UCSD-AML1 (cell line): Measurements from ENCODE around the gene RGS18.
"Not testable (repeated sequence)": the region's sequence is repeated elsewhere in the genome, so short reads cannot be mapped to it uniquely, and the experiment has no call there.

ENCODE experiments used
- DNase-seq: peaks from one replicate; lab custom pipeline; 2025; ENCODE audit not compliant: unreplicated experiment; lab: John Stamatoyannopoulos, UW

Gene RGS18

DNA sequence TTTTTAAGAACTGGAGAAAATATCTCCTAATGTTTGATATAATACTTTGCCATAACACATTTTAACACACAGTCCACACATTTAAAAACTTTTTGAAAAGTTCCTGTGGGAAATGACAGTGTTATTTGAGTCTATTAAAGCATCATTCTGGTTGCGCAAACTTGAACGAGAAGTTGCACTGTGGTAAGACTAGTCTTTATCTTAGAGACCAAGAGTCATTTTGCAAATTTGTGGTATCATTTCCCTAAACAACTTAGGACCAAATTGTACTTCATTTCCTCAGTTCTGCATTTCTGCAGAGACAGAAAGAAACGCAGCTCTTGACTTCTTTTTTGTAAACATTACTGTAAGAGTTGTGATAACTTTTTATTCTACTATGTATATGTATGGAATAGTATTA lies at the start of gene RGS18:
TSS of gene RGS18 (plus strand) at position 282 of the 400 bp plus-strand sequence. CDS start 176 bp downstream, outside the sequence.
- peak; percentile 11 for DNase-seq

GRCh38 chr1:192109576-192109975 lies 48.7 kb upstream of the RGS18 start:
- no peak for DNase-seq

DNA sequence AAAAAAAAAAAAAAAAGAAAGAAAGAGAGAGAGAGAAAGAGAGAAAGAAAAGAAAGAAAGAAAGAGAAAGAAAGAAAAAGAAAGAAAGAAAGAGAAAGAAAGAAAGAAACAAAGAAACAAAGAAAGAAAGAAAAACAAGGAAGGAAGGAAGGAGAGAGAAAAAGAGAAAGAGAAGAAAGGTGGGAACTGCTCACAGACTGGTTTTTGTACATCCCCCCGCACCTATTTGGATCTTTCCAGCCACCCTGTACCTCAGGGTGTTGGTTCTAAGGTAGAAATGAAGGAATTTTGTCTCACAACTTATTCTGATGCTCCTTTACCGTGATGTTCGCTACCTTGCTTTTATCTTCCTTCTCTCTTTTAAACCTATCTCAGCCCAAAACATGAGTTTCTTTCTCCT lies 43.3 kb upstream of the RGS18 start:
- no peak for DNase-seq

GRCh38 chr1:192118881-192119405 lies 39.3 kb upstream of the RGS18 start:
- no peak for DNase-seq

DNA sequence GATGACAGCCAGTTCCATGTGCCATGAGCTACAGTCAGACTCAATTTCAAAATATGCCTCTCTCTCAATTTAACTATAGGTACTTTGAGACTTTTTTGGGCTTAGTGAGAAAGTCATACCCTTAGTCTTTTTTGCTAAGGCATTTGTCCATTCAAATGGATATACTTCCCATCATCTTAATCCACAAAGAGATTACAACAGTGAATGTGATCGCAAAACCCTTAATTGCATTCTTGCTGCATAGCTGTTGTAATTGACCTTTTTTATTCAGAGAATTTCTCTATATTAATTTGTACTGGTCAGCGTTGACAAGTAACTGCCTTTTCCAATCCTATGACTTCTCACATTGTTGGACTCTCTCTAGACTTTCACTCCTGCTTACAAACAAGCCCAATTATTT lies 38.6 kb upstream of the RGS18 start:
- DNase-seq, result no peak

DNA sequence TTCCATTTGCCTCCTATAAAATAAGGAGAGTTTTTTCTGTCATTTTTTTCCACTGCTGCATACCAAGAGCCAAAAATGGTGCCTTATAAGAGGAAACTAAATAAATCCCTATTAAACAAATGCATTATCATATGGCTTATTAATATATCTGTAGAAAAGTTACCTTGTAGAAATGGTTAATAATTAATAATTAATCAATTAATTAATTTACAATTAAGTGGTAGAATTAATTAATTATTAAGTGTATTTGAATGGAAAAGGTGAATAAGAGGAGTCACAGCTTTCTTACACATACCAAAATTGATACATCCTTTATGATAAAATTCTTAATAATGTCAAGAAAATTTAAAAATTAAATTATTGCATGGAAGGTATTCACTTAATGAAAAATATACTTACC lies 35.6 kb upstream of the RGS18 start:
- DNase-seq, result no peak

DNA sequence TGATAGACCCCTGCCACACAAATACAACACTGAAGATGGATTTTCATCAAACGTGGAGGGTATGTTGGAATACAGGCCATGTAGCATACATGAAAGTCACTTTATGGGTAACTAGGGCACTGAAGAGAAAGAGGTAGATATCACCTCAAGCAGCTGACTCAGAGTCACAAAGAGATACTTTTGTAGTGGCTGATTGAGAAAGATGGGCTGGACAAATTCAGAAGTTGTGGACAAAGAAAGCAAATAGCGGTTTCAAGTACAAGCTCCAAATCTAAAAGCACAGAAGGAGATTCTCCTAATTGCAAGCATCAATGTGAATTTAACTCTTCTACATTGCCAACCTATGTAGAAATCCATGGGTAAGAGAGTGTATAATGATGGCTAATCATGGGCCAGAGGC lies 35.0 kb upstream of the RGS18 start:
- DNase-seq, result no peak

- no peak for DNase-seq
Observed at GRCh38 chr1:192126030-192126619, 32.1 kb upstream of the RGS18 start.

DNA sequence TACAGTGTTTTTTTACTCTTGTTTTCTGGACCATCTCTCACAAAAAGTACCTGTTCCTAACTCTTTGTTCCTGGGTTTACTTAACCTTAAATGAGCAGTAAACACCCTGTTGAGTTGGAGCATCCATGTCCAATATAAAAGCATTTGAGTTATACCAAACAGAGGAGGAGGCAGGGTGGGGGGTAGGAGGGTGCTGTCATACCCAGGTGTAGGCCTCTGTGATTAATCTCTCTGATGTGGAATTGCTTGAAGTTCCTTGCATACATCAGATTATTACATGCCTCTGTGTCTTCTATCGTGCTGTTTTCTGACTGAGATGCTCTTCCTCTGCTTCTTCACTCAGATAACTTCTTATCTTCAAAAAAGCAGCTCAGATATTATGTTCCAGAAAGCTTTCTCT lies 28.1 kb upstream of the RGS18 start:
- no peak for DNase-seq

DNA sequence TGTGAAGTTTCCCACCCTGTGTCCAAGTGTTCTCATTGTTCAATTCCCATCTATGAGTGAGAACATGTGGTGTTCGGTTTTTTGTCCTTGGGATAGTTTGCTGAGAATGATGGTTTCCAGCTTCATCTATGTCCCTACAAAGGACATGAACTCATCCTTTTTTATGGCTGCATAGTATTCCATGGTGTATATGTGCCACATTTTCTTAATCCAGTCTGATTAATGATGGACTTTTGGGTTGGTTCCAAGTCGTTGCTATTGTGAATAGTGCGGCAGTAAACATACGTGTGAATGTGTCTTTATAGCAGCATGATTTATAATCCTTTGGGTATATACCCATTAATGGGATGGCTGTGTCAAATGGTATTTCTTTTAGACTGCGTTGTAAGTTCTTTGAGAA lies 27.4 kb upstream of the RGS18 start:
- not testable (repeated sequence) for DNase-seq

- no peak for DNase-seq
Observed at GRCh38 chr1:192131914-192132313, 26.3 kb upstream of the RGS18 start.

DNA sequence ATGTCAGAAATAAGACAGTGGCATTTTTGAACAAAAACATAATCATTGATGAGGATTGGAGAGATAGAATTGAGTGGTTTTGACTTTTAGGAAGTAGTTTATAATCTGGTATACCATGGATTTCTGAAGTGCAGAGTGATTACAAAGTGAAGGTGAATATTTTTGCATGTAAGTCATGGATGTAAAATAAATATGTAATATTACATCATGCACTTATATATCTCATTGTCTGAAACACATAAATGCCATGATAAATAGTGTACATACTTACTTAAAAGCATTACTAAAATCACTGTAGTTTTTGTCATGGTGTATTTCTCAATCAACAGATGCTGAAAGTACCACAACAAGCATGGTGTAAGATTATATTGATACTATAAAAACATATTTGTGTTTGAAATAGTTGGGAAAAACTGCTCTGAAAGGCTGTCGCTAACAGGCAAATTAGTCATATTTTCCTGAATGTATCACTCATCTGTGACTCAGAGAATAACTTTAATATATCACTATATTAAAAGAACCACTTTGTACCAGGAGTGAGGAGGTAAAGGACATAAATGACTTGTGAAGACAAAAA lies 24.8 kb upstream of the RGS18 start:
- DNase-seq, result no peak

DNA sequence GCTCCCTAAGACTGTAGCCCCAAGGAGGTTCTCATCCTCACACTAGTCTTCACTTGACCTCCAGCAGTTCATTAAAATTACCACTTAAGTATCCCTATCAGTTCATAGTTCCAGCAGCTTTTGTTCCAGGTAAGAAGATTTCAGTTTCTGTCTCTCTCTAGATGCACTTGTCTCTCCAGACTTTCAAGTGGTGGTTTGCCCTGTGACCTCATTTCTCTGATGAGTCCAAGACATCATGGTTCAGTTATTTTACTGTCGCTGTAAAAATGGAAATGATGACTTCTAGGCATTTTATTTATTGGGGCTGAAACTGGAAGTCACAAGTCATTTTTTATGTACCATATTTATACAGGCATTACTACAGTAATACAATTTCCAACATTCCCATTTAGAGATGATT lies 17.9 kb upstream of the RGS18 start:
- no peak for DNase-seq

DNA sequence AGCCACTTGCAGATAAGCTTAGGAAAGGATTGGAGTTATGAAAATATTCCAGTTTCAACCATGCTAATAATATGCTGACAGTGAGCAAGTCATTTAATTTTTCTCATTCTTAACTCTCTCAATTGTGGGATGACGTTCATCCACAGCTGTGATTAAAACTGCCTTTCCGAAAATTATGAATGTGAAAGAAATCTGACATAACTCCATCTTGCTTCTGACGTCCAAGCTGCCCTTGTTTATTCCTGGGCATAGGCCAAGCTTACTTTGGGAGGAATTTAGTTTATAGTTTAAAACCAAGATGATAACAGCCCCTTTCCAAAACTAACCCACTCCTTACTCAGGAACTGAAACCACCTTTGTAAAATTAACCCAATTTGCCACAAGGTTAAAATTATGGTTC lies 11.0 kb upstream of the RGS18 start:
- no peak for DNase-seq

DNA sequence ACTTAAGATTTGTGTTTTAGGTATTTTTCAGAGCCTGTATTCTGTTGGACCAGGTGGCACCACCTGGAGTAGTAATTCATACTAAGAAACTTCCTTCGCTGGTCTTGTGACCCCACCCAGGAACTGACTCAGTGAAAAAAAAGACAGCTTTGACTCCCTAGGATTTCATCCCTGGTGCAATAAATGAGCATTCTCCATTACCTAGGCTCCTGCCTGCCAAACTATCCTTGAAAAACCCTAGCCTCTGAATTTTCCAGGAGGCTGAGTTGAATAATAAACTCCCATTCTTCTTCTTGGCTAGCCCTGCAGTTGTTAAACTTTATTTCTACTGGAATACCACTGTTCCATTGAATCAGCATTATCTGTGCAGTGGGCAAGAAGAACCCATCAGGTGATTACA lies 10.6 kb upstream of the RGS18 start:
- no peak for DNase-seq

DNA sequence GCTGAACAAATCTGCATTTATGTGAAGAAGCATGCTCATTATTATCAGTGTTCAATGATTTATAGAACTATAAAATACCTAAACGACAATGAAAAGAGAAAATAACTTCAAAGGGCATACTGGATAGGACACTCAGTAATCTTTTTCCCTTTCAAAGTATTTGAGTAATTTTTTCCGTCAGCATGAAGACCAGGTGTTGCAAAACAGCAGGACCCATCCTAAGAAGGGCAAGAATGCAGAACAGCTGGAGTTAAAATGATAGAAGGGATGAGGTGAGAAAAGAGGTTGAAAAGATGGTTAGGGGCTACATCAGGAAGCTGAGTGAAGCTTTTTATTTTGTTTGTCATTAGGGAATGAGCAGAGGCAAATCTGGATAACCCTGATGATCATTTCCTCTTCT lies 7.1 kb upstream of the RGS18 start:
- no peak for DNase-seq

GRCh38 chr1:192153276-192153675 lies 5.0 kb upstream of the RGS18 start:
- DNase-seq, result no peak

GRCh38 chr1:192157067-192157466 lies 1.2 kb upstream of the RGS18 start:
- no peak for DNase-seq

DNA sequence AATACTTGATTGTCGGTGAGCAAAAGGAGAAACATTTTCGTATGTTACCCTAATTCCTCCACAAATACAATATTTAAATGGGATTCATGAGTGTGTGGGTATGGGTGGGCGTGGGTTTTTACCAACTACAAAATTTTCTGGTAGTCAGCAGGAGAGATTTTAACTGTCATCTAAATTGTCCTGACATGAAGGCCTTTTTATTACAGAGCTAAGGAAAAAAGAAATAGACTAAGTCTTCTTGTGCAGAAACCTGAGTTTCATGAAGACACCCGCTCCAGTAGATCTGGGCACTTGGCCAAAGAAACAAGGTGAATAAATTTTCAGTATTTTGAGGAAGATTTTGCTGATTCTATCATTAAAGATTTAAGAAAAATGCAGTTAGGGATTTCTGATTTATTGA lies 752 bp downstream of the RGS18 start:
- no peak for DNase-seq

- no peak for DNase-seq
Observed at GRCh38 chr1:192159781-192160180, 1.5 kb downstream of the RGS18 start.

DNA sequence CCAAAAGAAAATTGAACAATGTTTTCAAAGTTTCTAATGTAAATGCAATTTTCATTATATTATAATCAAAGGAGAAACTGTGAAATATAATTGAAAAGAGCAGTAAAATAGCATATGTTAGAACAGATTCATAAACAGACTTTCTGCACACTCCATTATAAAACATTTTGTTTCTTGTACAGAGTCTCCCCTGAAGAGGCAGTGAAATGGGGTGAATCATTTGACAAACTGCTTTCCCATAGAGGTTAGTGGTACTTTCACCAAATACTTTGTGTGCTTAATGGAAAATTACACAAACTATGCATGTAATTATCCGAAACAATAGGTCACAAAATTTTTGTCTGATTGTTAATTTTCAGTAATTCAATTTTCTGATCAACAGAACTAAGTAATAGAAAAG lies 1.9 kb downstream of the RGS18 start:
- DNase-seq, result no peak

GRCh38 chr1:192161976-192162375 lies 3.7 kb downstream of the RGS18 start:
- no peak for DNase-seq

- DNase-seq, result no peak
Observed at GRCh38 chr1:192162376-192162775, 4.1 kb downstream of the RGS18 start.
